Measurements from ENCODE around the gene SCTR. TPM values are rescaled to one million over a fixed set of nuclear protein-coding genes. Genes with fewer than 3 reads are reported as not detected.

Gene SCTR
- total and polyA plus RNA-seq, 10 donors, result 0.39 to 0.54 (median 0.47) TPM; not detected in 6

DNA sequence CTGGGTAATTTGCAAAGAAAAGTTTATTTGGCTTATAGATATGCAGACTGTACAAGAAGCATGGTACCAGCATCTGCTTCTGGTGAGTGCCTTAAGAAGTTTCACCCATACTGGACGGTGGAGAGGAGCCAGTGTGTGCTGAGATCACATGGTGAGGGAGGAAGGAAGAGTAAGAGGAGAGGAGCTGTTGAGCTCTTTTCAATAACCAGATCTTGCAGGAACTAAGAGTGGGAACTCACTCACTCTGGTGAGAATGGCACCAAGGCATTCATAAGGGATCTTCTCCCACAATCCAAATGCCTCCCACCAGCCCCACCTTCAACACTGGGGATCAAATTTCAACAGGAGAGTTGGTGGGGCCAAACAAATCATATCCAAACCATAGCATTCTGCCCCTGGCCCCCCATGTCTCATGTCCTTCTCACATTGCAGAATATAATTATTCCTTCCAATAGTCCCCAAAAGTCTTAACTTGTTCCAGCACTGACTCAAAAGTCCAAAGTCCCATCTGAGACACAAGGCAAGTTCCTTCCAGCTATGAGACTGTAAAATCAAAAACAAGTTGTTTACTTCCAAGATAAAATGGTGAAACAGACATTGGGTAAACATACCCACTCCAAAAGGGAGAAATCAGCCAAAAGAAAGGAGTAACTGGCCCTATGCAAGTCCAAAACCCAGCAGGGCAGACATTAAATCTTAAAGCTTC lies 104.3 kb downstream of the SCTR start:
- no peak for DNase-seq
- WGBS, 5 donors, result 44 to 72% (median 51%) methylated on average over 1 of the region's 1 CpG

GRCh38 chr2:119419065-119419464 lies 105.2 kb downstream of the SCTR start:
- H3K4me1 ChIP-seq, result peaks cover 0 to 4% (median 0%) of the 10 kb centered on the region in 6 donors
- no peak overlapping the region for H3K27ac ChIP-seq
- WGBS, 5 donors, result 87 to 92% (median 90%) methylated on average over 1 of the region's 1 CpG
- no peak for DNase-seq
- TF ChIP-seq, protein P1, sequence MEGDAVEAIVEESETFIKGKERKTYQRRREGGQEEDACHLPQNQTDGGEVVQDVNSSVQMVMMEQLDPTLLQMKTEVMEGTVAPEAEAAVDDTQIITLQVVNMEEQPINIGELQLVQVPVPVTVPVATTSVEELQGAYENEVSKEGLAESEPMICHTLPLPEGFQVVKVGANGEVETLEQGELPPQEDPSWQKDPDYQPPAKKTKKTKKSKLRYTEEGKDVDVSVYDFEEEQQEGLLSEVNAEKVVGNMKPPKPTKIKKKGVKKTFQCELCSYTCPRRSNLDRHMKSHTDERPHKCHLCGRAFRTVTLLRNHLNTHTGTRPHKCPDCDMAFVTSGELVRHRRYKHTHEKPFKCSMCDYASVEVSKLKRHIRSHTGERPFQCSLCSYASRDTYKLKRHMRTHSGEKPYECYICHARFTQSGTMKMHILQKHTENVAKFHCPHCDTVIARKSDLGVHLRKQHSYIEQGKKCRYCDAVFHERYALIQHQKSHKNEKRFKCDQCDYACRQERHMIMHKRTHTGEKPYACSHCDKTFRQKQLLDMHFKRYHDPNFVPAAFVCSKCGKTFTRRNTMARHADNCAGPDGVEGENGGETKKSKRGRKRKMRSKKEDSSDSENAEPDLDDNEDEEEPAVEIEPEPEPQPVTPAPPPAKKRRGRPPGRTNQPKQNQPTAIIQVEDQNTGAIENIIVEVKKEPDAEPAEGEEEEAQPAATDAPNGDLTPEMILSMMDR (IDR thresholded peaks at IDR 0.05 in 8 of 11, conservative IDR thresholded peaks at IDR 0.05 in 3 of 11), result no peak
- no peak for TF ChIP-seq POLR2AphosphoS5 (IDR thresholded peaks at IDR 0.05)
- peaks cover 0 to 9% (median 0%) of the 10 kb centered on the region in 7 donors for H3K27me3 ChIP-seq (replicated peaks in 1 of 7)
- intact Hi-C loops (cut with DNase I; ENCODE audit: low total_unique reads), result no loop called here
- H3K4me3 ChIP-seq, result no peak overlapping the region
- H3K9me3 ChIP-seq, result peaks cover 0 to 16% (median 5%) of the 10 kb centered on the region in 8 donors
- H3K36me3 ChIP-seq, result no peaks in the 10 kb centered on the region

More for the DNA sequence above, 104.3 kb downstream of the SCTR start:
- Histone ChIP-seq H3K36me3 (no peaks in the 10 kb centered on the region), H3K4me1 (peaks cover 0 to under 1% (median 0%) of the 10 kb centered on the region in 6 donors), H3K9me3 (peaks cover 0 to 11% (median 5%) of the 10 kb centered on the region in 8 donors), H3K4me3 (no peak overlapping the region), H3K27ac (no peak overlapping the region), H3K27me3 (replicated peaks in 1 of 7) (peaks cover 0 to 15% (median 0%) of the 10 kb centered on the region in 7 donors)
- TF ChIP-seq, protein P1 (IDR thresholded peaks at IDR 0.05 in 8 of 11, conservative IDR thresholded peaks at IDR 0.05 in 3 of 11), result no peak
- TF ChIP-seq POLR2A (IDR thresholded peaks at IDR 0.05) (no peak), POLR2AphosphoS5 (IDR thresholded peaks at IDR 0.05) (no peak)
- intact Hi-C loops (cut with DNase I; ENCODE audit: low total_unique reads), result no loop called here

- Histone ChIP-seq H3K9me3 (peaks cover 0 to 16% (median 5%) of the 10 kb centered on the region in 8 donors), H3K4me3 (no peak overlapping the region), H3K27ac (no peak overlapping the region), H3K27me3 (replicated peaks in 1 of 7) (peaks cover 0 to 9% (median 0%) of the 10 kb centered on the region in 7 donors), H3K4me1 (peaks cover 0 to 4% (median 0%) of the 10 kb centered on the region in 6 donors), H3K36me3 (no peaks in the 10 kb centered on the region)
- WGBS, 5 donors, result 90 to 96% (median 93%) methylated on average over 6 of the region's 6 CpGs
- intact Hi-C loops (cut with DNase I; ENCODE audit: low total_unique reads), result no loop called here
- TF ChIP-seq POLR2A (IDR thresholded peaks at IDR 0.05) (no peak), POLR2AphosphoS5 (IDR thresholded peaks at IDR 0.05) (no peak)
- TF ChIP-seq, protein P1 (IDR thresholded peaks at IDR 0.05 in 8 of 11, conservative IDR thresholded peaks at IDR 0.05 in 3 of 11), result no peak
- no peak for DNase-seq
These were observed 106.4 kb downstream of the SCTR start for GRCh38 chr2:119417908-119418307.

- H3K36me3 ChIP-seq, result no peaks in the 10 kb centered on the region
- no peak overlapping the region for H3K27ac ChIP-seq
- H3K9me3 ChIP-seq, result peaks cover 0 to 13% (median 4%) of the 10 kb centered on the region in 8 donors
- intact Hi-C loops (cut with DNase I; ENCODE audit: low total_unique reads), result no loop called here
- 79 to 88% (median 79%) methylated on average over 4 of the region's 4 CpGs for WGBS, 5 donors
- peaks cover 0 to 8% (median 0%) of the 10 kb centered on the region in 7 donors for H3K27me3 ChIP-seq (replicated peaks in 1 of 7)
- DNase-seq, result no peak
- peaks cover 0 to 4% (median 0%) of the 10 kb centered on the region in 6 donors for H3K4me1 ChIP-seq
- TF ChIP-seq POLR2A (IDR thresholded peaks at IDR 0.05), result no peak
- H3K4me3 ChIP-seq, result no peak overlapping the region
These were observed 107.9 kb downstream of the SCTR start for GRCh38 chr2:119416299-119416923.
